D721Med (cell line): ENCODE results near the gene GOLGA6L2.

Experiments
- DNase-seq: peaks from one replicate; pipeline ENCODE4 v3.0.0; 2011; ENCODE audit warnings: low spot score; ENCODE audit not compliant: insufficient read length
- FAIRE-seq: peaks from 2 replicates; lab custom pipeline; 2011; peaks lifted over from hg19 to GRCh38; lab: Jason Lieb, UNC
- TF ChIP-seq, protein P1 (sequence below): IDR thresholded peaks from 2 replicates; pipeline ENCODE4 v1.5.1; 2012; ENCODE audit warnings: mild to moderate bottlenecking, control low read depth; ENCODE audit not compliant: insufficient read depth; ENCODE audit errors: missing control alignments

The GOLGA6L2 gene

DNA sequence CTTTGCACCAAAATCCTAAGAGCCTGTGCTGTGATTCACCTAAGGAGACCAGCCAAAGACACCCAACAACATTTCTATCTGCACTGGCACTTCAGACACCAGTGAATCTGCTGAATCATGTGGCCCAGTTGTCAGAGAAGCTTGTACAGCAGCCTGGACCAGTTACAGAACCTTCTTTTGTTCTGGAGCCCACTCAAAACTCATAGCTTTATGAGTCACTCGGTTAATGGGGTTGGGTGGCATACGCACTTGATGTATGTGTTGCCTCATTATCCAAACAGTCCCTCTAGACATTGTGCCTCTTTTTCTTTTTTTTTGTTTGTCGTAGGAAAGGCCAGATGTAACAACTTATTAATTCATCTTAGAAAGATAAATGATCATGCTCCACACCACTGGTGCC lies 25.6 kb upstream of the GOLGA6L2 start:
- TF ChIP-seq, protein P1, sequence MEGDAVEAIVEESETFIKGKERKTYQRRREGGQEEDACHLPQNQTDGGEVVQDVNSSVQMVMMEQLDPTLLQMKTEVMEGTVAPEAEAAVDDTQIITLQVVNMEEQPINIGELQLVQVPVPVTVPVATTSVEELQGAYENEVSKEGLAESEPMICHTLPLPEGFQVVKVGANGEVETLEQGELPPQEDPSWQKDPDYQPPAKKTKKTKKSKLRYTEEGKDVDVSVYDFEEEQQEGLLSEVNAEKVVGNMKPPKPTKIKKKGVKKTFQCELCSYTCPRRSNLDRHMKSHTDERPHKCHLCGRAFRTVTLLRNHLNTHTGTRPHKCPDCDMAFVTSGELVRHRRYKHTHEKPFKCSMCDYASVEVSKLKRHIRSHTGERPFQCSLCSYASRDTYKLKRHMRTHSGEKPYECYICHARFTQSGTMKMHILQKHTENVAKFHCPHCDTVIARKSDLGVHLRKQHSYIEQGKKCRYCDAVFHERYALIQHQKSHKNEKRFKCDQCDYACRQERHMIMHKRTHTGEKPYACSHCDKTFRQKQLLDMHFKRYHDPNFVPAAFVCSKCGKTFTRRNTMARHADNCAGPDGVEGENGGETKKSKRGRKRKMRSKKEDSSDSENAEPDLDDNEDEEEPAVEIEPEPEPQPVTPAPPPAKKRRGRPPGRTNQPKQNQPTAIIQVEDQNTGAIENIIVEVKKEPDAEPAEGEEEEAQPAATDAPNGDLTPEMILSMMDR, result no peak
- FAIRE-seq (no peak), DNase-seq (no peak)

DNA sequence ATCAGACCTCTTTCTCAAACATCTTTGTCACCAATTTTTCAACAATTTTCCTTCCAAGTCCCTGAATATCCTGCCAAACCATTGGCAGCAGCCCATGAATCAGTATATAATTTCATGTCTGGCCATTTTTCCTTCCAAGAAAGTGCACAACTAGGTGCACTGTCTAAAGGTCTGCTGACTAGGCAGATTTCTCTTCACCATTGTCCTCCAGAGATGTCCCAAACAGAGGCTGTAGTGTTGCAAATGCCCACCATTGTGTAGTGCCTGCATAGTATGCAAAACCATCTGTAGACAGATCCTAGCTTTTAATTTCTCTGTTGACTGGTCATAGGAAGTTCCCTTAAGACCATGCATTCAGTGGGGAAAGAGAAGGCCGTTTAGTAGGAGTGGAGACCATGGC lies 25.0 kb upstream of the GOLGA6L2 start:
- FAIRE-seq, result no peak
- DNase-seq, result no peak

DNA sequence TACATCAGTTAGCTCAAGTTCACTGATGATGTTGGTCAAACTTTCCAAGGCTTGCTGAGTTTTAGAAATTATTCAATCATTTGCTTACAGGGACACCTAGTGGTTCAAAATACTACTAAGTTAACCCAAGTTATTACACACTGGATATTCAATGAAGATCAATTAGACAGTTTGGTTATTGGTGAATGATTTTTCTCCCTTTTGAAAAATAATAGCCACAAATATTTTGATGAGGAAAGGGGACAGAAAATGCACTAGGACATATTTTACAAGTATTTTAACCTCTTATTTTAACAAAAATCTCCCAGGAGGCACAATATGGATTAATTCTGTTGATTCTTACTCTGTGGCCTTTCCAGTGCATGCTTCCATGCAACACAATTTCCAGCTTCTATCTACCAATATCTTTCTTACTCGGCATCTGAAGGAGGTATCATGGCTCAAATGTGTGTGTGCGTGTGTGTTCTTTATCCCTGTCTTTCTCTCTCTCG lies 20.1 kb upstream of the GOLGA6L2 start:
- FAIRE-seq (peak; percentile 79), DNase-seq (peak; percentile 25)
- TF ChIP-seq, protein P1, result peak; percentile 49

More for the DNA sequence above, 25.0 kb upstream of the GOLGA6L2 start:
- TF ChIP-seq, protein P1, result no peak

DNA sequence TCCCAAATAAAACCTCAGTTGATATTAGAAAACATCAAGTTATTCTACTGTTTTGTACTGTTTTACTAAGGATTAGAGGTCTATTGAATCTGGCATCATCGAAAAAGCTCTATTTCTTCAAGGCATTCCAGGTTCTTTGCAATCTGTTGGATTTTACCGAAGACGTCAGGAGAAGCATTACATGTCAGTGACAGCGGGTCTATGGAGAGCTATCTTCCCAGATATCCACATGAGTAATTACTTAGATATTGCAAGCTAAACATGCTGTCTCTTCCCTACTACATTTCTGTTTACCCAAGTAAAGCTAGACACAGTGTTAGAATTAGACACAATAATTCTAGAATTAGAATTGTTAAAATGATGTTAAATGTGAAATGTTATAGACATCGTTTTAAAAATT lies 10.8 kb upstream of the GOLGA6L2 start:
- TF ChIP-seq, protein P1, result no peak
- no peak for FAIRE-seq

DNA sequence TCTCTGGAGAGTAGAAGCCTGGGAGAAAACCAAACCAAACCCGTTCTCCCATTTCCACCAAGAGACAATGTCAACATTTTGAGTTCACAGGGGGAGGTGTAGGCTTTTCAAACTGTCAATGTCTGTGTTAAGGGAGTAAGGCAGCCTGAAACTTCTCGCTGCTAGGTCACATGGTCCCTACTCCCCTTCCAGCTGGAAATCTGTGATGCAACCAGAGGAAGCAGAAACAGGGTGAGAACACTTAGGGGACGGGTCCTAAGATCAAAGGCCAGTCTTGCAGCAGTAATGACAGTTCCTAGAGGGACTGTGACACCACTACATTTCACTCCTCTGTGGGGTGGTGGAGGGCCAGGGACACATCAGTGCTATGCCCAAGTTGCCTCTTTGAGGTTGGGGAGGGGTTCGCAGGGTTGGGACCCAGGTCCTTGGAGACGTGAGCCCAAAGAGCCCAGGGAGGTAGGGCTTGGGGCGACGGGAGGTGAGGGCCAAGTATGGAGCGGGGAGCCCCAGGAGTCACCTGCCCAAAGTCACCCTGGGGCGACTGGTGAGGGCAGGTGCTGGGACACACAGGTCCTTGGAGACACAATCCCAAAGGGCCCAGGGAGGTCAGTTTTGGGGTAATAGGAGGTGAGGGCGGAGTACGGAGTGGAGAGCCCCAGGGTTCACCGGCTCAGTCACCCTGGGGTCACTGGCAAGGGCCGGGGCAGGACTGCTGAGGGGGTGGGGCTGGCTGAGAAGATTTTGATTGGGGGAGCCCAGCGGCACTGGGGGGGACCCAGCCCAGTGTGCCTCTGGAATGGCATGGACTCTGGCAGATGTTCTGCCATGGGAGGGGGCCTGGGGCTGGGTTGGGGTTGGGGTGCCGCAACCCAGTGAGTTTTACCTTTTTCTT lies 582 bp downstream of the GOLGA6L2 start:
- FAIRE-seq, result no peak
- DNase-seq, result no peak
- TF ChIP-seq, protein P1, result no peak

More for the DNA sequence above, 10.8 kb upstream of the GOLGA6L2 start:
- no peak for DNase-seq

DNA sequence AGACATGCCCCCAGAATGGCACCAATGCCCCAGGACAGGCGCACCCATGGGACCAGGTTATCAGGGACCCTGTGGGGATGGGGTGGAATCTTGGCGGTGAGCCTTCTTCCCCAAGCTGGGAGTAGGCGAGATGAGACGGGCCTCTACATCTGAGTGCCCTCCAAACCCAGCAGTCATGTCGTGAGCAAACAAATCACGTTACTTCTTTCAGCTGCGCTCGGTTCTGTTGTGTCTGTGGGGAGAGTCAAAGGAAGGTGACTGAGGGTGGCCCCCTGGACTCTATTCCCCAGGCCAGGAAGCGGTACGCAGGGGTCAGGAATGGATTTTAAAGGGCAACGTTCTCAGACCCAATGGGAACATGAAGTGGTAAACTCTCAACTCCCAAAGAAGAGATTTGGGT lies 2.8 kb downstream of the GOLGA6L2 start:
- DNase-seq (no peak), FAIRE-seq (no peak)
- TF ChIP-seq, protein P1, result no peak

DNA sequence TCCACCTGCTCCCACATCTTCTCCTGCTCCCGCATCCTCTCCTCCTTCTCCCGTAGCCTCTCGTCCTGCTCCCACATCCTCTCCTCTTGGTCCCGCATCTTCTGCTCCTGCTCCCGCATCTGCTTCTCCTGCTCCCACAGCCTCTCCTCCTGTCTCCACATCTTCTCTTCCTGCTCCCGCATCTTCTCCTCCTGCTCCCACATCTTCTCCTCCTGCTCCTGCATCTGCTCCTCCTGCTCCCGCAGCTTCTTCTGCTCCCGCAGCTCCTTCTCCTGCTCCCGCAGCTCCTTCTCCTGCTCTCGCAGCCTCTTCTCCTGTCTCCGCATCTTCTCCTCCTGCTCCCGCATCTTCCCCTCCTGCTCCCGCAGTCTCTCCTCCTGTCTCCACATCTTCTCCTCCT lies 5.8 kb downstream of the GOLGA6L2 start:
- FAIRE-seq (no peak), DNase-seq (no peak)
- TF ChIP-seq, protein P1, result no peak
